ENCODE data around the gene CCND2. TPM values are rescaled to one million over a fixed set of nuclear protein-coding genes. Genes with fewer than 3 reads are reported as not detected.
A peak's percentile ranks its signal among the peaks of the same experiment; 100 is the strongest.

CCND2 gene
- total and polyA plus RNA-seq, 7 donors, result 7.8 to 178 (median 98.7) TPM

DNA sequence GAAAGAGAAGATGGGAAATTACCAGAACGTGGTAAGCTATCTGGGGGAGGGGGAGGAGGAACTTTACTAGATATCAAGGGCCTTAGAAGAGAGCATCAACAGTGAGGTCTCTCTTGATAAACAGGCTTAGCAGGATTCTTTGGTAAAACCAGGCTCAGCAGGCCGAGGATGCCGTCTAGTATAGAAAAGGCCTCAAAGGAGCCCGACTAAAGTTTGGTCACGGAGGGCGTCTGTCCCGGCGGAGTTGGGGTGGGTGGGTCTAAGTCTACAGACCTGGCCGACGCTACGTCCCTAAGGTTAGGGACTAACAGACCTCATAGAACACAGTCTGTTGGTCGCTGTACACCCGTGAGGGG is 46.9 kb downstream of the CCND2 start:
- peak overlapping the region; percentile 88 to 96 (median 94) for H3K27ac ChIP-seq
- no peaks in the 10 kb centered on the region for H3K36me3 ChIP-seq
- no peaks in the 10 kb centered on the region for H3K9me3 ChIP-seq
- 0% methylated on average over 13 of the region's 13 CpGs for WGBS, 2 donors
- intact Hi-C loops (cut with DNase I), result loop anchor here (5.0 to 10.0 kb wide), 4 partner anchors 38 to 448 kb away; partner anchors contain the start of genes PARP11 and RAD51AP1
- peak overlapping the region; percentile 36 to 96 (median 86) for H3K4me3 ChIP-seq
- TF ChIP-seq EP300 (IDR thresholded peaks at IDR 0.05) (no peak), POLR2AphosphoS5 (IDR thresholded peaks at IDR 0.05) (no peak), POLR2A (IDR thresholded peaks at IDR 0.05) (no peak)
- TF ChIP-seq, protein P1, sequence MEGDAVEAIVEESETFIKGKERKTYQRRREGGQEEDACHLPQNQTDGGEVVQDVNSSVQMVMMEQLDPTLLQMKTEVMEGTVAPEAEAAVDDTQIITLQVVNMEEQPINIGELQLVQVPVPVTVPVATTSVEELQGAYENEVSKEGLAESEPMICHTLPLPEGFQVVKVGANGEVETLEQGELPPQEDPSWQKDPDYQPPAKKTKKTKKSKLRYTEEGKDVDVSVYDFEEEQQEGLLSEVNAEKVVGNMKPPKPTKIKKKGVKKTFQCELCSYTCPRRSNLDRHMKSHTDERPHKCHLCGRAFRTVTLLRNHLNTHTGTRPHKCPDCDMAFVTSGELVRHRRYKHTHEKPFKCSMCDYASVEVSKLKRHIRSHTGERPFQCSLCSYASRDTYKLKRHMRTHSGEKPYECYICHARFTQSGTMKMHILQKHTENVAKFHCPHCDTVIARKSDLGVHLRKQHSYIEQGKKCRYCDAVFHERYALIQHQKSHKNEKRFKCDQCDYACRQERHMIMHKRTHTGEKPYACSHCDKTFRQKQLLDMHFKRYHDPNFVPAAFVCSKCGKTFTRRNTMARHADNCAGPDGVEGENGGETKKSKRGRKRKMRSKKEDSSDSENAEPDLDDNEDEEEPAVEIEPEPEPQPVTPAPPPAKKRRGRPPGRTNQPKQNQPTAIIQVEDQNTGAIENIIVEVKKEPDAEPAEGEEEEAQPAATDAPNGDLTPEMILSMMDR (IDR thresholded peaks at IDR 0.05), result no peak
- H3K27me3 ChIP-seq, result no peaks in the 10 kb centered on the region
- DNase-seq, result no peak
- peaks cover 0 to 26% (median 17%) of the 10 kb centered on the region in 4 donors for H3K4me1 ChIP-seq

- peak; percentile 86 to 89 for TF ChIP-seq POLR2A (IDR thresholded peaks at IDR 0.05)
- TF ChIP-seq, protein P1 (IDR thresholded peaks at IDR 0.05), result no peak
- peak; percentile 84 to 99 (median 96) for TF ChIP-seq POLR2AphosphoS5 (IDR thresholded peaks at IDR 0.05)
- no peak for TF ChIP-seq EP300 (IDR thresholded peaks at IDR 0.05)
- peak within 1 kb of the TSS; percentile 88 to 96 (median 94) for H3K27ac ChIP-seq
- no peaks in the 10 kb centered on the region for H3K36me3 ChIP-seq
- 0% methylated on average over 76 of the region's 76 CpGs for WGBS, 2 donors
- H3K27me3 ChIP-seq, result no peaks in the 10 kb centered on the region
- peak; percentile 97 for DNase-seq
- H3K4me1 ChIP-seq, result peaks cover 0 to 31% (median 20%) of the 10 kb centered on the region in 4 donors
- no peaks in the 10 kb centered on the region for H3K9me3 ChIP-seq
- intact Hi-C loops (cut with DNase I), result loop anchor here (5.0 to 10.0 kb wide), 4 partner anchors 39 to 449 kb away; partner anchors contain the start of genes PARP11 and RAD51AP1
- peak within 1 kb of the TSS; percentile 84 to 96 (median 87) for H3K4me3 ChIP-seq
Observed at GRCh38 chr12:4320853-4321701, 47.5 kb downstream of the CCND2 start, which contains the start of gene TIGAR. Gene TIGAR (plus strand): TSS chr12:4321213. CDS start chr12:4321272, 59 bp downstream.

DNA sequence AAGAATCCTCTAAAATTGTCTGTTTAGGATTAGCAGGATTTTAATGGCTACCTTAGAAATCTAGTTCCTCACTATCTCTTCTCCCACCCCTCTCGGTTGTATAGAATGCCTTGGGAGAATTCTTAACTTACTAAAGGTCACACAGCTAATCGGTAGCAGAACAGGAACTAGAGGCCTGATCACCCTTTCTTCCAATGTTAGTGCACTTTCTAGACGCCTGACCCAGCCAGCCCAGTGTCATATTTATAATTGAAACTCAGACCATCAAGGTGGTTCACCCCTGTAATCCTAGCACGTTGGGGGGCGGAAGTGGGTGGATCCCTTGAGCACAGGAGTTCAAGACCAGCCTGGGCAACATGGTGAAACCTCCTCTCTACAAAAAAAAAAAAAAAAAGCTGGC is 49.2 kb downstream of the CCND2 start:
- H3K4me1 ChIP-seq, result peaks cover 0 to 46% (median 33%) of the 10 kb centered on the region in 4 donors
- H3K9me3 ChIP-seq, result no peaks in the 10 kb centered on the region
- DNase-seq, result no peak
- no peaks in the 10 kb centered on the region for H3K27me3 ChIP-seq
- TF ChIP-seq EP300 (IDR thresholded peaks at IDR 0.05) (no peak), POLR2AphosphoS5 (IDR thresholded peaks at IDR 0.05) (no peak), POLR2A (IDR thresholded peaks at IDR 0.05) (no peak)
- TF ChIP-seq, protein P1 (IDR thresholded peaks at IDR 0.05), result no peak
- H3K4me3 ChIP-seq, result no peak overlapping the region
- intact Hi-C loops (cut with DNase I), result loop anchor here (5.0 to 10.0 kb wide), 4 partner anchors 40 to 450 kb away; partner anchors contain the start of genes PARP11 and RAD51AP1
- H3K36me3 ChIP-seq, result no peaks in the 10 kb centered on the region
- 75 to 79% methylated on average over 5 of the region's 5 CpGs for whole genome bisulfite sequencing, 2 donors
- H3K27ac ChIP-seq, result peak overlapping the region in 1 of 4 donors; percentile 93

Other genes with a start within 250 kb of the CCND2 start
- 1 to 10 TPM; 4.4 to 6.0 (median 5.2) TPM for gene TIGAR, start 47.5 kb downstream of the CCND2 start, total RNA-seq
- 10 to 100 TPM in 1 of 3 donors, 1 to 10 TPM in 2; 7.1 to 14.6 (median 7.8) TPM for gene TIGAR, start 47.5 kb downstream of the CCND2 start, polyA plus RNA-seq
- not detected for gene FGF23, start 106.0 kb downstream of the CCND2 start, total RNA-seq
- gene FGF23, start 106.0 kb downstream of the CCND2 start, polyA plus RNA-seq, result not detected
- not detected for gene FGF6, start 172.1 kb downstream of the CCND2 start, total RNA-seq
- gene FGF6, start 172.1 kb downstream of the CCND2 start, polyA plus RNA-seq, result not detected